ENCODE measurements around the gene NFILZ. TPM values are rescaled to one million over a fixed set of nuclear protein-coding genes. Genes with fewer than 3 reads are reported as not detected.
A peak's percentile ranks its signal among the peaks of the same experiment; 100 is the strongest.
"Not testable (repeated sequence)": the region's sequence is repeated elsewhere in the genome, so short reads cannot be mapped to it uniquely, and the experiment has no call there.

The NFILZ gene
- total RNA-seq, 1 donor from 2014 or later = not detected

- peak; percentile 65 for DNase-seq
- intact Hi-C loops (cut with DNase I) = no loop called here
- ATAC-seq (ENCODE audit: poor library complexity) = peak; percentile 4
Observed at GRCh38 chr19:8610041-8610935, 20.1 kb upstream of the NFILZ start, which contains the start of gene ADAMTS10. TSS of gene ADAMTS10 (minus strand) at chr19:8610715. CDS start at chr19:8605710, 5,005 bp downstream.

GRCh38 chr19:8610936-8611300, 19.5 kb upstream of the NFILZ start:
- ATAC-seq (ENCODE audit: poor library complexity) = no peak
- intact Hi-C loops (cut with DNase I) = no loop called here

GRCh38 chr19:8611391-8611876, 19.0 kb upstream of the NFILZ start:
- intact Hi-C loops (cut with DNase I) = no loop called here
- DNase-seq = peak; percentile 69
- ATAC-seq (ENCODE audit: poor library complexity) = no peak

More at GRCh38 chr19:8610936-8611300, 19.5 kb upstream of the NFILZ start:
- no peak for DNase-seq

- intact Hi-C loops (cut with DNase I) = no loop called here
- ATAC-seq (ENCODE audit: poor library complexity) = peak; percentile 44
- DNase-seq = peak; percentile 84
Observed at GRCh38 chr19:8611877-8612806, 18.3 kb upstream of the NFILZ start.

- intact Hi-C loops (cut with DNase I) = no loop called here
- no peak for DNase-seq
- ATAC-seq (ENCODE audit: poor library complexity) = no peak
Observed at GRCh38 chr19:8612807-8613171, 17.6 kb upstream of the NFILZ start.

GRCh38 chr19:8614455-8614854, 16.0 kb upstream of the NFILZ start:
- ATAC-seq (ENCODE audit: poor library complexity) = no peak
- intact Hi-C loops (cut with DNase I) = no loop called here
- no peak for DNase-seq

GRCh38 chr19:8615024-8615423, 15.4 kb upstream of the NFILZ start:
- intact Hi-C loops (cut with DNase I) = no loop called here
- ATAC-seq (ENCODE audit: poor library complexity) (no peak), DNase-seq (no peak)

GRCh38 chr19:8615813-8616596, 14.4 kb upstream of the NFILZ start:
- DNase-seq = peak; percentile 77
- intact Hi-C loops (cut with DNase I) = no loop called here
- peak; percentile 46 for ATAC-seq (ENCODE audit: poor library complexity)

- ATAC-seq (ENCODE audit: poor library complexity) = no peak
- intact Hi-C loops (cut with DNase I) = no loop called here
- no peak for DNase-seq
Observed at GRCh38 chr19:8616861-8617260, 13.6 kb upstream of the NFILZ start.

GRCh38 chr19:8617325-8617724, 13.1 kb upstream of the NFILZ start:
- ATAC-seq (ENCODE audit: poor library complexity); intact Hi-C loops (cut with DNase I); DNase-seq: not testable (repeated sequence)

GRCh38 chr19:8617984-8618383, 12.4 kb upstream of the NFILZ start:
- intact Hi-C loops (cut with DNase I) = no loop called here
- ATAC-seq (ENCODE audit: poor library complexity) = no peak

GRCh38 chr19:8618751-8619150, 11.7 kb upstream of the NFILZ start:
- DNase-seq = no peak
- ATAC-seq (ENCODE audit: poor library complexity) = no peak
- intact Hi-C loops (cut with DNase I) = no loop called here

More at GRCh38 chr19:8617984-8618383, 12.4 kb upstream of the NFILZ start:
- DNase-seq = no peak

GRCh38 chr19:8622886-8623285, 7.5 kb upstream of the NFILZ start:
- intact Hi-C loops (cut with DNase I); ATAC-seq (ENCODE audit: poor library complexity); DNase-seq: not testable (repeated sequence)

GRCh38 chr19:8626842-8627241, 3.6 kb upstream of the NFILZ start:
- ATAC-seq (ENCODE audit: poor library complexity) = no peak
- intact Hi-C loops (cut with DNase I) = no loop called here

GRCh38 chr19:8629184-8629583, 1.2 kb upstream of the NFILZ start:
- no peak for ATAC-seq (ENCODE audit: poor library complexity)
- intact Hi-C loops (cut with DNase I) = no loop called here
- DNase-seq = no peak

More at GRCh38 chr19:8626842-8627241, 3.6 kb upstream of the NFILZ start:
- DNase-seq = no peak

- intact Hi-C loops (cut with DNase I) = no loop called here
- no peak for ATAC-seq (ENCODE audit: poor library complexity)
- DNase-seq = no peak
Observed at GRCh38 chr19:8630796-8631424, 477 bp downstream of the NFILZ start.

- intact Hi-C loops (cut with DNase I) = no loop called here
- no peak for ATAC-seq (ENCODE audit: poor library complexity)
- no peak for DNase-seq
Observed at GRCh38 chr19:8631425-8631819, 989 bp downstream of the NFILZ start.

GRCh38 chr19:8635422-8635821, 5.0 kb downstream of the NFILZ start:
- DNase-seq (no peak), ATAC-seq (ENCODE audit: poor library complexity) (no peak)
- intact Hi-C loops (cut with DNase I) = no loop called here

Measured in Right ventricle myocardium superior (tissue), 1 donor.